GM12865 (cell line): Measurements from ENCODE around the gene ERCC6L.

Experiments used
- DNase-seq: peaks from one replicate; pipeline ENCODE4 v3.0.0; 2010; ENCODE audit warnings: low read depth
- H3K4me3 ChIP-seq: 2 replicates; pipeline ENCODE4 v1.5.1; 2011; ENCODE audit warnings: mild to moderate bottlenecking, low read depth, low read length, control low read depth
- CTCF ChIP-seq: IDR thresholded peaks from 2 replicates; pipeline ENCODE4 v1.5.1; 2011; ENCODE audit warnings: low read length, control low read depth, low read depth, inconsistent platforms; ENCODE audit not compliant: insufficient read depth; ENCODE audit errors: missing control alignments

ERCC6L gene

DNA sequence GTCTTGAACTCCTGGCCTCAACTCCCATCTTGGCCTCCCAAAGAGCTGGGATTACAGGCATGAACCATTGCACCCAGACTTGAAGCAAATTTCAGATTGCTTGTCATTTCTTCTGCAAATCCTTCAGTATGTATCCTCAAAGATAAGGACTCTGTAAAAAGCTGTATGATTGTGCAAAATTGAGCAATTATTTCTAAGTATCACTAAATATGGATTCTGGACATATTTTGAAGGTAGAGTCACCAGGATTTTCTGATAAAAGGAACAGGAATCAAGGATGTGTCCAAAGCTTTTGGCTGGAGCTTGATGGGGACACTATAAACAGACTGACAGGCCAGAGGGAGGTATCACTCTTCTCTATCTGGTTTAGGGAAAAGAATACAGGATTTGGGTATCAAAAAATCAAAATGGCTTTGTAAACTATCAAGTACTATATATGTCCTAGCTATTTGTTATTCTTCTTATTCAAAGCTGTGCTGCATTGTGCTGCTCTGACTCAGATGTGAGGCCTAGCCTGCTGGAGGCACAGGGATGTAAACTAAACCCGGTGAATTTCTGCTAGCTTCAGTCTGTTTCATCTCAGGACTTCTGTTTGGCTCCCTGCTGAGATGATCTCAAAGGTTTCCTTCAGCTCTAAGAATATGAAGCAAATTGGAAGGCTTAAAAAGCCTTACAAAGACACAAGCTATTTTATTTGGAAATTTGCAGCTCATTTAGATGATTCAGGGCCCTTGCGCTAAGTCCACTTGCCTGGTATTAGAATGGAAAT, 30.0 kb upstream of the ERCC6L start:
- no peak overlapping the region for H3K4me3 ChIP-seq
- no peak for TF ChIP-seq CTCF
- no peak for DNase-seq

GRCh38 chrX:72265263-72265662, 26.4 kb upstream of the ERCC6L start:
- no peak overlapping the region for H3K4me3 ChIP-seq
- TF ChIP-seq CTCF: no peak
- DNase-seq: no peak

GRCh38 chrX:72262077-72262476, 23.2 kb upstream of the ERCC6L start:
- no peak overlapping the region for H3K4me3 ChIP-seq
- no peak for TF ChIP-seq CTCF
- no peak for DNase-seq

GRCh38 chrX:72260448-72260847, 21.6 kb upstream of the ERCC6L start:
- TF ChIP-seq CTCF: no peak
- H3K4me3 ChIP-seq: no peak overlapping the region
- no peak for DNase-seq

DNA sequence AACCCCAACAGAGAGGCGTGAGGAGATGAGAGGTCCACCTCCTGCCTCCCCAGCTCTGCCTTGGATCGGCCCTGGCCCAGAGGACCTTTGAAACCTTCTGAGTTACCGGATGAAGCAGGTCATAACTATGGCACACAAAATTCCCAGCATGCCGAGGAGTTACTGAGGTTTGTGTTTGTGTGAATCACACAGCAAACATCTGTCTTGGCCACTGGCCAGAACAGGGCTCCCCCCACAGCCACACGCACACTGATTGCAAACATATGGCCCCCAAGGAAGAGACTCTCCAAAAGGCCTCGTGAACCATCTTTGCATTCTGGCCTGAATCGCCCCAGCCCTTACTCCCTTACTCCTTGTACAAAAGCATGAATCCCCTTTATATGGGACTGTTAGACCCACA, 19.3 kb upstream of the ERCC6L start:
- no peak for TF ChIP-seq CTCF
- no peak for DNase-seq

DNA sequence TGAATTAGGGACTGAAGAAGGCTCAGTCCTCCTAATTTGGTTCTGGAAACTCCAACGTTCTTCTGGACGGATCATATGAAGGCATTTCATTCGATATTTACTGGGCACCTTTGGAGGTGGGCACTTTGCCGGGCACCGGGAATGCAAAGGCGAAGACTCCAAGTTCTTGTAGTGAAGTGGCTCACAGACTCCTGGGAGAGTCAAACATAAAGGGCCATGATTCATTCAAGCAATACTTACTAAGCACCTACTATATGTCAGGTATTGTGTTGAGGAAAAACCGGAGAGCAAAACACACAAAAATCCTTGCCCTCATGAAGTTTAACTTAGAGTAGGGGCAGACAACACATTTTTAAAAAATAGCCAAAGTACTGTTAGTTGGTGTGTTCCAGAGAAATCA, 17.0 kb upstream of the ERCC6L start:
- no peak for DNase-seq
- no peak overlapping the region for H3K4me3 ChIP-seq
- no peak for TF ChIP-seq CTCF

More for the DNA sequence above, 19.3 kb upstream of the ERCC6L start:
- H3K4me3 ChIP-seq: no peak overlapping the region

GRCh38 chrX:72255445-72255844, 16.6 kb upstream of the ERCC6L start:
- no peak for DNase-seq

More at GRCh38 chrX:72255445-72255844, 16.6 kb upstream of the ERCC6L start:
- H3K4me3 ChIP-seq: no peak overlapping the region
- no peak for TF ChIP-seq CTCF
